GM18868 (cell line): Measurements from ENCODE around the gene SEMA4B.
"Not testable (repeated sequence)": the region's sequence is repeated elsewhere in the genome, so short reads cannot be mapped to it uniquely, and the experiment has no call there.

Experiments used
- ATAC-seq: cut with Tn5 transposase; IDR thresholded peaks from one replicate; pipeline ENCODE4 v1.9.1; 2021; ENCODE audit warnings: mild to moderate bottlenecking, moderate library complexity; ENCODE audit not compliant: unreplicated experiment

SEMA4B gene

DNA sequence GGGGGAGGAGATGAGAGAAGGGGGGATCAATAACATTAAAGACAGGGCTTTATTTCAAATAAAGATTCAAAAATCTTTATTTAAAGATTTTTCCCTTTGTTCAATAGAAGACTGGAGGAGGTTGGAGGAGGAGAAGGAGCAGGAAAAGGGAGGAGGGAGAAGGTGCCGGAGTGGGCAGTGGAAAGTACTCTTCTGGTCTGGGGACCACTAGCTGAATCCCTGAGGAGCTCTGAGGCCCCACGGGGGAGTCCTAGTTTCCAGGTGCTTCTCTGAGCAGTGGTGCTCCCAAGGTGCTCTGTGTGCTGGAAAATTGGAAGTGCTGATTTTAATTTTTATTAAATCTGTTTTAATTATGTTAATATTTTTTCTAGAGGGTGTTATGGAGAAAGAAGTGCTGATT is 19.4 kb upstream of the SEMA4B start:
- no peak for ATAC-seq

DNA sequence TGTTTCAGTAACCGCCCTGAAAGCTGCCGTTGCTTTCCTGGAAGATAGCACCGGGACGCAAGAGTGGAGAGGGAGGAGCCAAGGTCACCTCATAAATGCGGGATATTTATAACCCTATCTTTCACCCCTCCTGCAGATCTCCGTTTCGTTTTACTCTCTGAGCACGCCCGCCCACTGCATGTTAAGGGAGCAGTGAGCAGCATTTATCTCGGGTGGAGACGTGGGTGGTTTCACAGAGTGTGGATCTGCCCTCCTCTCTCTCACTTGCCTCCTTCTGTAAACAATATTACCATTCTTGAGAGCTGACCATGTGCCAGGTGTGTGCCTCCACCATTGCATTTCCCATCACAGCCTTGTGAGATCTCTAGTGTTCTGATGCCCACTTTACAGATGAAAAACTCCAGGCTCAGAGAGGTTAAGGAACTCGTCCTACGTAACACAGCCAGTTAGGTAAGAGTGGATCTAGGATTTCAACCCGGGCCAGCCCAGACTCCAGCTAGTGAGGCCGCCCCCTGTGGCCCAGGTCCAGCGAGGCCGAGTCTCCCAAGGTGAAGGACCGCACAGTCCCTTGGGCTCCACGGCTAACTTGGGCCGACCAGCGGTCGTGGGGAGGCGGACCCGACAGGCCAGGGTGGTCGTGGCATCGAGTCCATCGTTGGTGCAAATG is 16.9 kb upstream of the SEMA4B start:
- peak; percentile 57 for ATAC-seq

DNA sequence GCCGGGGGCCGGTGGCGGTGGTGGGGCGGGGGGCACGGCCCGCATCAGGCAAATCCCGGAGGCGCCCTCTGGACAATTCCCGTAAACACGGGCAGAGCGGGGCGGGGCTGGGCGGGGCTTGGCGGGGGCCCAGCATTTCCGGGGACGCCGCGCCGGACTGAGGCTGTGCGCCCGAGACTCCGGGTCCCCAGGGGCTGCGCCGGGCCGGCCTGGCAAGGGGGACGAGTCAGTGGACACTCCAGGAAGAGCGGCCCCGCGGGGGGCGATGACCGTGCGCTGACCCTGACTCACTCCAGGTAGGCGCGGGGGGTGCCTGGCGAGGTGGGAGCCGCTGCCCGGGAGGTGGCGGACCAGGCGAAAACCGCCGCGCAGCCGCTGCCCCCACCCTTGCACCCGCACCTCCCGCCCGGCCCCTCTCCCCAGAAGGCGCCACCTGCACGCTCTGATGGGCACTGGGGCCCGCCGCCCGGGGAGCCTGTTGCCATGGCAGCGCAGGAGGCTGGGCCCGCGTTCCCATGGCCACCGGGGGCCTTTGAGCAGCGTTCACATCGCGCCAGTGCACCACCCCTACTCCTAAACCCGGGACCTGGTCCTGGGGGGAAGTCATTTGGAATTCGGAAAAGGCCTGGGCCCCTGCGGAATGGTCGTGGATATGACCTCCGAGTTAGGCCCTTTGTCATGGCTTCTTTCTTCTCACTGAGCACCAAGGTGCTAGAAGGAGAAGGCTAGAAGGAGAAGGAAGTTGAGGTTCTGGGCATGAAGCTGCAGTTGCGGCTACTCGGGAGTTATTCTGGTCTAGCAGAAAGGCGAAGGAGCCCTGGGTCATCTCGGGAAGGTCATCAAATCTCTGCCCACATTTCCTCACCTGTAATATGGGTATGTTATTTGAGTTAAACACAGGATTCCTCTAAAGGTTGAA is 16.1 kb upstream of the SEMA4B start:
- peak; percentile 72 for ATAC-seq

DNA sequence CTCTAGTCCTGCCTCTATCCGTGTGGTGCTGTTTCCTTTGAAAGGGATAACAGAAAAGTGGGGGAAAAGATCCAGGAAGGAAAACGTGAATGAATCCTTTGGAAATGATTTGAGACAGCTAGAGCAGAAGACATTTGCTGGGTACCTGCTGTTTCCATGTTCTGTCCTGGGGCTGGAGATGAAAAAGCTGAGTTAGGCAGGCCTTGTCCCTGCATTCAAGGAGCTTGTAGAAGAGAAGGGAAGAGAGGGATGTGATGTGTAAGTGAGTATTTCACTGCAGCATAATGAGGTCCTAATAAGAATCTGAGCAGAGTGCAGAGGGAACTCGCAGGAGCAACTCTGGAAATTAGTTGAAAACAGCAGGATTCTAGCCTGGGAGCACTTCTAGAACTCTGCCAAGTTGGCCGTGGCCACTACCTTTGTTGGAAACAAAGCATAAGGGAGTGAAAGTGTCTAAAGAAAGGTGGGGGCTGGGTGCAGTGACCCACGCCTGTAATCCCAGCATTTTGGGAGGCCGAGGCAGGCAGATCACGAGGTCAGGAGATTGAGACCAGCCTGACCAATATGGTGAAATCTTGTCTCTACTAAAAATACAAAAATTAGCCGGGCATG is 13.8 kb upstream of the SEMA4B start:
- no peak for ATAC-seq

DNA sequence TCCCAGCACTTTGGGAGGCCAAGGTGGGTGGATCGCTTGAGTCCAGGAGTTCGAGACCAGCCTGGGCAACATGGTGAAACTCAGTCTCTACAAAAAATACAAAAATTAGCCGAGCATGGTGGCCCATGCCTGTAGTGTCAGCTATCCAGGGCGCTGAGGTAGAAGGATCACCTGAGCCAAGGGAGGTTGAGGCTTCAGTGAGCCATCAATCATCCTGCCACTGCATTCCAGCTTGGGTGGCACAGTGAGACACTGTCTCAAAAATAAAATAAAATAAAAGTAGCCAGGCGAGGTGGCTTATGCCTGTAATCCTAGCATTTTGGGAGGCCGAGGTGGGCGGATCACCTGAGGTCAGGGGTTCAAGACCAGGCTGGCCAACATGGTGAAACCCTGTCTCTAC is 13.1 kb upstream of the SEMA4B start:
- not testable (repeated sequence) for ATAC-seq

DNA sequence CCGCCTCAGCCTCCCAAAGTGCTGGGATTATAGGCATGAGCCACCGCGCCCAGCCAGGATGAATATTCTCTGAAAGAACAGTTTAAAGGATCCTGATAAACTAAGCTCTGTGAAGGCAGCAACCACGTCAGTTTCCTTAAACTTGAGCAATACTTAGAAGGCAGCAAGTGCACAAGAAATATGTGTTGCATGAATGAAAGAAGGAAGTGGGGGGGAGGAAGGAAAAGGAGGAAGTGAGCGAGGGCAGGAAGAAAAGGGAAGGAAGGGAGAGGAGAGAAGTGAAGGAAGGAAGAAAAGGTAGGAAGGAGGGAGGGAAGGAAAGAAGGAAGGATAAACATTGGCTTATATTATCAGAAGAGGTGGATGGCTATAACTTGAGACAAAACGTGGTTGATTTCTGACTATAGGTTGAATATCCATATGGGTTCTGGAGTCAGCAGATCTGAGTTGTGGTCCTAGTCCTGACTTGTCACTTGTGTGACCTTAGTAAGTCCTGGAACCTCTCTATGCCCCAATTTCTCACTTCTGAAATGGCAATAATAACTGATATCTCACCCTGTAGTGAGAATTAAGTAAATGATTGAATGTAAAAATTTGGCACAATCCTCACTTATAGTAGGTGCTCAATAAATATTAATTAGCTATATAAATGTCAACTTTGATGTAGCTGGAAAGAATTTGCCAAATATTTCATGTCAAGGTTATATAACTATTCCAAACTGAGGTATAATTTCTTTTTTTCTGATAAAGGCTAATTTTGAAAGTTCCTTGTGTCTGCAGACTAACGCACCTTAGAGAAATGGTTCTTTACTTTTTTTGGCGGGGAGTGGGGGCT is 12.0 kb upstream of the SEMA4B start:
- ATAC-seq: no peak

DNA sequence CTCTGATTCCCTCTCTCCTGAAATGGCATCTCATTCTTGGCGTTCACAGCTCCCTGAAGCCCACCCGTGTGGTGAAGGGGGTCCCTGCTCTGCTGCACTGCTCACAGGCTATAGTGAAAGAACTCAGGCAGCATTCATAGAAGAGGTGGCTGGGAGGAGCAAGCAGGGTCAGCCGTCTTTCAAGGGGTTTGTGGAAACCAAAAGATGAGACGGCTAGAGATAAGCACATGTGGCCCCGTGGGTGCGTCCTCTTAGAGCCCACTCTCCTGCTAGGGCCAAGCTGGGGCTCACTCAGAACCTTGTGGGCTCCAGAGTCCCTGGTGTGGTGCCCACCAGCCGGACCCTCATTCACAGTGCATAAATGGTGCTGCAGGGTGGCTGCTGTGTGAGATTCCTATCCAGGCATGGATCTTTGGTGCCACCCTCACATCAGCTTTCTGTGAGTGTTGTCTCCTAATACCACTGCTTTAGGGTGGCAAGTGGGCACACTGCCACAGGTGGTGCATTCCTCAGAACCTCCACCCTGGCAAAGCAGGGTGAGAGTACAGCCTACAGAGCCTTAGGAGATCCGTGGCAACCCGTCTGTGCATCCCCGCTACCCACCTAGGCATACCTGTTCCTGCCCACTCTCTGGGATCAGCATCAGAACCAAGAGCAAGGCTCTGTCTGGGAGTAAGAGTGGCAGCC is 11.2 kb upstream of the SEMA4B start:
- no peak for ATAC-seq

DNA sequence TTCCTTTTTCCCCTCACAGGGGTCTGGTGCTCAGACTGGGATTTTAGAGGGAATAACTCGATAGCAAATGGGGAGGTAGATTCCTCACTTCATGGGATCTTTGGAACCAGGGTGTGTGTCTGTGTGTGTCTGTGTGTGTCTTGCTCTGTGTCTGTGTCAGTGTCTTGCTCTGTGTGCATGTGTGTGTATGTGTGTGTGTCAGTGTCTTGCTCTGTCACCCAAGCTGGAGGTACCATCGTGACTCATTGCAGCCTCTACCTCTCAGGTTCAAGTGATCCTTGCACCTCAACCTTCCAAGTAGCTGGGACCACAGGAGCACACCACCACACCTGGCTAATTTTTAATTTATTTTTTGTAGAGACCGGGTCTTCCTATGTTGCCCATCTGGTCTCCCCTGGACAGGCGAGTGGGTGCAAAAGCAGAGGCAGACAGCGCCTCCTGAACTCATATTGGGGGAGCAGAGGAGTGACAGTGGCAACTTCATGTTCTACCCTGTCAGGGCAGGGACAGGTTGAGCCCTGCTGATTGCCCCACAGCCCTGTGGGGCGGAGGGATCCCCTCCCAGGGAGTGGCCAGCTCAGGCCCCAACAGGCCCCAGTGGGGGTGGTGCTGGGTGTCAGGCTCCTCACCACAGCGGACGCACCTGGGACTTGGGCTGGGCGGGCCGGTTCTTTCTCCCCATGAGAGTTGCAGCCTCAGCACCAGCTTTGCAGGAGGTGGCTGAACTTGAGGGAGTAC is 10.4 kb upstream of the SEMA4B start:
- peak; percentile 33 for ATAC-seq

DNA sequence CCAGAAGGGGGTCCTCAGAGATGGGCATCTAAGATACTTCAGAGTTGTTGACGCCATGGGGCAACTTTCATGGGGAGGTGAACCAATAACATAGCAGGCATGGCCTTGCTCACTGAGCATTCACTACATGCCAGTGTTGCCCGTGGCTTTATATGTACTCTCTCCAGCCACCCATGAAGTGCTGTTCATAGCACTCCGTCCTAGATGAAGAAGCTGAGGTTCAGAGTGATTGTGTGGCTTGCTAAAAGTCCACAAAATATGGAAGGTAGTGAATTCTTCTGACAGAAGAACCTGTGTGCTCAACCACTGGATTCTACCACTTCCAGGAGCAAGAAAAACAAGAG is 9.8 kb upstream of the SEMA4B start:
- peak; percentile 22 for ATAC-seq

DNA sequence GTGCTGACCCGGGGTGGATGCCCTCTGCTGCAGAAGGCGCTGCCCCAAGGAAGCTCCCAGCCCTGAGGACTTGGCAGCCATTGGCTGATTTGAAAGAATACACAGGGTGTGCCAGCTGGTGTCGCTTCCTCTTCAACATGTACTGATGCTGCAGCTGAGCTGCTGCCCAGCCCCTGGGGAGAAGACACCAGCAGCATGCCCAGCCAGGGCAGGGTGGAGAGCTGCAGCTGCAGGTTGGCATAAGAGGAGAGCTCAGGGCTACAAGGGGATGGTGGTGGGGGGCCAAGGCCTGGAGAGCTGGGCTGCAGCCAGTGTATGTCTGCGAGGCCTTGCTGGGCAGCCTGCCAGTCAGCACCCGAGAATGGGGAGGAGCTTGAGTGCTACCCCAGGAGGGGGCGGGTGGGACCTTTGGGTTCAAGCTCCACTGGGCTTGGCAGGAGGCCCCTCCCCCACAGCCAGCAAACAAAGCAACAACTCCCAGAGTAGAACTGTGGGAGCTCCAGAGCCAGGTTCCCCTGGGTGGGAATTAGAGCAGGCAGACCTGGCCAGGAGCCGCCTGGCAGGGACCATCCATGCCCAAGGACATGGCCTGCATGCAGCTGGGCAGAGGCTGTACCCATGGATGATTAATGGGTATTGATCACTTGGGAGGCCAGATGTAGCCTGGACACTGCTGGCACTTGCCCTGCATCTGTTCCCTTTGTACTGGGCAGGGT is 9.2 kb upstream of the SEMA4B start:
- peak; percentile 79 for ATAC-seq

DNA sequence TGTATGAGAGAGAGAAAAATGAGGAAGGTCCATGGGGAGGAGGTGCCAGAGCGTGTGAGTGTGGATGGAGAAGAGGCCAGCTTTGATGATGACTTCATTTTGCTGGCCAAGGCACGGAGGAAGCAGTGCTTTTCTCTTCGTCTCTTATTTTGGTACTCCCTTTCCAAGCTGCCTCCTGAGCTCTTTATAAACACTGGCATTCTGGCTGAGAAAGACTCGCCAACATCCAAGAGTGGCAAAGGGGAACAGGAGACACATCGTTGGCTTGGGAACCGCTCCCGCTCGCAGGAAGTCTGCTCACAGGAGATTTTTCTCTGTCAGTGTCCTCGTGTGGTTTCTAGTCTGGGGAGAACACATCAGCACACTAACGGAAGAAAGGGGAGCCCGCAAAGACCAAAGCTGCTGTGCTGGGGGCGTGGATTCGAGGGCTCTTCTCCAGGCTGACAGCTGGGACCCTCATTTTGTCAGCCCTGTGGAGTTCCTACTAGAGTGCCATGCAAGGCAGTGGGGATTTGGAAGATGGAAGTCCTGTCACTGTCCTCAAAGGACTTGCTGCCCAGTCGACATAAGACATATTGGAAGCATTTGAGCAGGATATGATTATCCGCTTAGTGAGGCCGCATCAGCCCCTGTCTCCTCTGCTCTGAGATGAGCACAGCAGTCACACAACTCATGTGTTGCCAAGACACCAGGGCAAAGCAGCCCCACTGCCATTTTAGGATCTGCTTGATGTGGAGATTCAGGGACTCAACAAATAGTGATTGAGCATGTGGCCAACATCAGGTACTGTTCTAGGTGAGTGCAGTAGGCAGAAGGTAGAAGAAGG is 8.0 kb upstream of the SEMA4B start:
- ATAC-seq: no peak

DNA sequence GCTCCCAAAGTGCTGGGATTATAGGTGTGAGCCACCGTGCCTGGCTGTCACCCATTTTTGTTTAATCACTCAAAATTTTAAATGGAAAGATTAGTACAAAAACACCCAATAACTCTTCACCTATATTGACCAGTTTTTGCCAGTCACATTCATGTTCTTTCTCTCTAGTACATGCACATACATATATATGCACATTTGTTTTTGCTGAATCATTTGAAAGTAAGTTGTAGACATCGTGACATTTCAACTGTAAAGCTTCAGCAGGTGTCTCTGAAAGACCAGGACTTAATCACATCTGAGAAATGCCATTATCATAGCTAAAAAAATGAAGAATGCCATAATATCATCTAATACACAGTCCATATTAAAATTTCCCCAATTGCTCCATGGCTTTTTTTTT is 6.5 kb upstream of the SEMA4B start:
- no peak for ATAC-seq

DNA sequence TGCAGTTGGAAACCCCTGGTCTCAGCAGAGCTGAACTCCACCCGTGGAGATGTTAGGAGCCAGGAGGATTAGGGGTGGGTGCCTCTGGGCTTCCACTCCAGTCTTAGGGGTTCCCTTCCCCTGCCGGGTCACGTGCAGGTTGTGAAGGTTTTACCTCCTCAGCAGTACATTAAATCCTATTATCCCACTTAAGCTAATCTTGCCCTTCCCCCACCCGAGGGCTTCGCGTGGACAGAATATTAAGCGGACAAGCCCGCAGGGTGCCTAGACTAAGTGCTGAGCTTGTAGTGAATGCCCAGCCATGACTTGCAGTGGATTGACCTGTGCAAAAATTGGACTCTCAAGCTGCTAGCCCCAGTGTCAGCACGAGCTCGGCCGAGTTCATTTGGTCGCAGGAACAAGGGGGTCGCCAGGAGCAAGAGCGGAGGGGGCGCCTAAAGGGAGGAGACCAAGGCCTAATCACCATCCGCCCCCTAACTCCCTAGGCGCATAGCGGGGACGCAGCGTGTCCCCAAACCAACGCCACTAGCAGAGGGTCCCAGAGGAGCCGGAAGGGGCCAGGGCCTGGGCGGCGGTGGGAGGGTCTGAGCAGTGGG is 498 bp upstream of the SEMA4B start:
- peak; percentile 24 for ATAC-seq

DNA sequence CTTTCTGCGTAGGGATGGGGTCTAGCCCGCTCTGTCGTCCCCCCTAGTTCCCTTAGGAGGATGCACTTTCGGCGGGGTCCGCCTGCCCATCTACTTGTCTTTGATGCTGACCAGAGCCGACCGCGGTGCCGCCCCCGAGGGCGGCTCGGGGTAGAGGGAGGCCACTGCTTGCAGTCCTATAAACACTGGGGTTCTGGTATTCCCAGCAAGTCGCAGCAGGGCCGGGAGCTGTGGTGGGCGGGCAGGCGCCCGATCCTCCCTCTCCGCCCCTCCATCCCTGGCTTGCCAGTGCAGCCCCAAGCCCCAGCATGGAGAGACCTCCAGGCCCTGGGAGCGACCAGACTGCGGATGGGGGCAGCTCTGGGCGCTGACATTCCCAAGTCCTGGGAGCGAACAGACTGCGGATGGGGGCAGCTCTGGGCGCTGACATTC is 830 bp downstream of the SEMA4B start:
- ATAC-seq: no peak

DNA sequence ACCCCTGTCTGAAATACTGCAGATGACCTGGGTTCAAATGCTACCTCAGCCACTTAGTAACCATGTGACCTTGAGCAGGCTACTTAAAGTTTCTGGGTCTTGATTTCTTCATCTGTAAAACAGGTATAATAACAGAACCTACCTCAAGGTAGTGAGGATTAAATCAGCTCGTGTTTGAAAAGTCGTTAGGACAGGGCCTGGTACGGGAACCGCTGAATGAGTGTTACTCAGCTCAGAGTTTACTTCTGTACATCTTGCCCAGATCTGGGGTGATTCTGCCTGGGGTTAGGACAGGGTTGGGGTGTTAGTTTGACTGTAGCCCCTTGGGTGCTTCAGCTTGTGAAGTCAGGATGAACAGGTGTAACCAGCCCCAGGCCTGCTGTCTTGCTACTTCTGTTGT is 1.8 kb downstream of the SEMA4B start:
- no peak for ATAC-seq

DNA sequence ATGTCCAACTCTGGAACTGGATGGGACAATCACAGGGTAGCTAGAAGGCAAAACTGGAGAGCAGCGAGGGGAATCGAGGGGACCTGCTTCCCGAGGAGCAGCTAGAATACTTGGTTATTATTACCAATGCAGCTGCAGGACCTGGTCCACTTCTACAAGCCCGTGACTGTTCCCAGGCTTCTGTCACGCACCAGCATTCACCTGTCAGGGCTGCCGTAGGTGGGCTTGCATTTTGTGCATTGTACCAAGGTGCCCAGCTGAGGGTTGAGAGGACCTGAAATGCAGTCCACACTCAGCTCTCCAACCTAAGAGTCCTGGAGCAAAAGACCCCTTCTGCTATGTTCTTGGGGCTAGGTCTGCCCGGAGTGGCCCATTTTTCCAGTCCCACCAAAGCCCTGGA is 2.3 kb downstream of the SEMA4B start:
- no peak for ATAC-seq

DNA sequence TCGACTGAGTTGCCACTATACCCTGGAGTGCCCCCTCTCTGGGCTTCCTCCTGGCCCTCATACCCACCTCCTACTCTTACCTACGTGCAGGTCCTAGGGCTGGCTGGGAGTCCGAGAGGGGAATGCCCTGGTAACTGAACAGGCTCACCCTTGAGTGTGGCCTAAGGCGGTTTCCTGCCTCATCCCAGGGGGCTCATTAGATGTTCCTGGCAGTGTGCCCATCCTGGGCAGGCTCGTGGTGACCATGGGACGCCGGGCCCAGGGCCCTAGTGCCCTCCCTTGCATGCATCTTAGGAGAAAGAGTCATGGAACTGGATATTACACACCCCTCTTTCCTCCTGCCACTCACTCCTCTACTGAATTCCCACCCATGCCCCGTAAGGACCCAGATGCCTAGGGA is 2.8 kb downstream of the SEMA4B start:
- ATAC-seq: peak; percentile 61
